Progenitor cell of endocrine pancreas (in vitro differentiated cells): Measurements from ENCODE around the gene ITSN2. TPM values are rescaled to one million over a fixed set of nuclear protein-coding genes. Genes with fewer than 3 reads are reported as not detected.

ENCODE experiments used
- DNase-seq: peaks from one replicate; pipeline ENCODE4 v3.0.0; 2021; ENCODE audit warnings: low spot score; ENCODE audit not compliant: unreplicated experiment
- H3K27ac Mint-ChIP-seq: 2 replicates; pipeline ENCODE4 v1.8.0; 2021; ENCODE audit warnings: mild to moderate bottlenecking, moderate library complexity, mixed read lengths
- H3K27me3 Mint-ChIP-seq: 2 replicates; pipeline ENCODE4 v1.8.0; 2021; ENCODE audit warnings: mixed read lengths
- H3K36me3 Mint-ChIP-seq: 2 replicates; pipeline ENCODE4 v1.8.0; 2022; ENCODE audit warnings: mixed read lengths; ENCODE audit not compliant: insufficient read depth
- H3K4me1 Mint-ChIP-seq: 2 replicates; pipeline ENCODE4 v1.8.0; 2021; ENCODE audit warnings: low read depth, mixed read lengths
- H3K4me3 Mint-ChIP-seq: 2 replicates; pipeline ENCODE4 v1.8.0; 2021; ENCODE audit warnings: low read depth, mild to moderate bottlenecking, moderate library complexity, mixed read lengths
- H3K9me3 Mint-ChIP-seq: 2 replicates; pipeline ENCODE4 v1.8.0; 2021; ENCODE audit warnings: low read depth, mixed read lengths
- total RNA-seq: library from RNA; stranded (reverse); gene quantifications from 2 replicates; pipeline ENCODE4 v1.2.1, GENCODE V29; 2021
- TF ChIP-seq, protein P1 (sequence below): fragments of 200-600 bp; sonication (generic); IDR thresholded peaks from one replicate; pipeline ENCODE4 v1.5.0; 2021; ENCODE audit warnings: antibody characterized with exemption, mild to moderate bottlenecking; ENCODE audit not compliant: unreplicated experiment

Gene ITSN2
- total RNA-seq, 1 donor from 2014 or later, result 26.7 TPM

DNA sequence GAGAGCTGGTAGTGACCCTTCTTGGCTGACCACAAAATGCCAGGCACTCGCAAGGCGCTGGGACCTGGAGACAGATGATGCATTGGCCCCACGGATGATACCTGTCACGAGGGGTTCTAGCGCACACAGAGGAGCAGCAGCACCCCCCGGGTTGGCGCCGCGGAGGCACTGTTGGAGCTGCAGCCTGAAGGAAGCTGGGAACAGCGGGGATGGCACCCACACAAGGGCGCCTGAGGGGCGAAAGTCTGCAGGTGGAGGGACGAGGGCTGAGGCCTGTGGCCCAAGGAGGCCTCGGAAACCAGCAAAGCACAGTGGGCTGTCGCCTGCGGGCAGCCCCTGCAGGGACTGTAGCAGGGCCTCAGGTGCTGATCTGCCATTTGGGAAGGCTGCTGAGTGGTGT lies 151.8 kb downstream of the ITSN2 start:
- no peaks in the 10 kb centered on the region for H3K4me1 Mint-ChIP-seq
- TF ChIP-seq, protein P1, sequence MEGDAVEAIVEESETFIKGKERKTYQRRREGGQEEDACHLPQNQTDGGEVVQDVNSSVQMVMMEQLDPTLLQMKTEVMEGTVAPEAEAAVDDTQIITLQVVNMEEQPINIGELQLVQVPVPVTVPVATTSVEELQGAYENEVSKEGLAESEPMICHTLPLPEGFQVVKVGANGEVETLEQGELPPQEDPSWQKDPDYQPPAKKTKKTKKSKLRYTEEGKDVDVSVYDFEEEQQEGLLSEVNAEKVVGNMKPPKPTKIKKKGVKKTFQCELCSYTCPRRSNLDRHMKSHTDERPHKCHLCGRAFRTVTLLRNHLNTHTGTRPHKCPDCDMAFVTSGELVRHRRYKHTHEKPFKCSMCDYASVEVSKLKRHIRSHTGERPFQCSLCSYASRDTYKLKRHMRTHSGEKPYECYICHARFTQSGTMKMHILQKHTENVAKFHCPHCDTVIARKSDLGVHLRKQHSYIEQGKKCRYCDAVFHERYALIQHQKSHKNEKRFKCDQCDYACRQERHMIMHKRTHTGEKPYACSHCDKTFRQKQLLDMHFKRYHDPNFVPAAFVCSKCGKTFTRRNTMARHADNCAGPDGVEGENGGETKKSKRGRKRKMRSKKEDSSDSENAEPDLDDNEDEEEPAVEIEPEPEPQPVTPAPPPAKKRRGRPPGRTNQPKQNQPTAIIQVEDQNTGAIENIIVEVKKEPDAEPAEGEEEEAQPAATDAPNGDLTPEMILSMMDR, result no peak
- no peak overlapping the region for H3K4me3 Mint-ChIP-seq
- H3K36me3 Mint-ChIP-seq, result peaks cover 22% of the 10 kb centered on the region
- no peaks in the 10 kb centered on the region for H3K9me3 Mint-ChIP-seq
- no peaks in the 10 kb centered on the region for H3K27me3 Mint-ChIP-seq
- H3K27ac Mint-ChIP-seq, result no peak overlapping the region
- DNase-seq, result no peak

DNA sequence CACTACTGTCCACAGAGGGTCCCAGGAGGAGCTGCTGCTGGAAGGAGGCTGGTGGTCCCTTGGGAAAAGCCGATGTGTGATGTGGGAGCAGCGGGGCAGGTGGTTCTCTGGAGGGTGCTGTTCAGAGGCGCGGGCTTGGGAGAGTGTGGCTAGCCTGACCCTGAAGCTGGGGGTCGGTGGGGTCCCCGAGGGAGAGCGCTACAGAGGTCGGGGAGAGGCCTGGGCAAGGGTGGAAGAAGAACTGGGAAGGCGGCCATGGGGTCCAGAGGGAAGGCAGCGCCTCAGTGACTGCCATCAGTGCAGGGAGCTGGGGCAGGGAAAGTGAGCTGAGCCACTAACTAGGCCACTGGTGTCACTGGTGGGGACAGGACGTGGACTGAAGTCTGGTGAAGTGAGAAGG lies 153.0 kb downstream of the ITSN2 start:
- no peak for DNase-seq
- H3K36me3 Mint-ChIP-seq, result peaks cover 22% of the 10 kb centered on the region
- H3K27me3 Mint-ChIP-seq, result no peaks in the 10 kb centered on the region
- H3K27ac Mint-ChIP-seq, result peak overlapping the region; percentile 26
- no peaks in the 10 kb centered on the region for H3K9me3 Mint-ChIP-seq
- TF ChIP-seq, protein P1, result no peak
- no peak overlapping the region for H3K4me3 Mint-ChIP-seq
- H3K4me1 Mint-ChIP-seq, result no peaks in the 10 kb centered on the region

DNA sequence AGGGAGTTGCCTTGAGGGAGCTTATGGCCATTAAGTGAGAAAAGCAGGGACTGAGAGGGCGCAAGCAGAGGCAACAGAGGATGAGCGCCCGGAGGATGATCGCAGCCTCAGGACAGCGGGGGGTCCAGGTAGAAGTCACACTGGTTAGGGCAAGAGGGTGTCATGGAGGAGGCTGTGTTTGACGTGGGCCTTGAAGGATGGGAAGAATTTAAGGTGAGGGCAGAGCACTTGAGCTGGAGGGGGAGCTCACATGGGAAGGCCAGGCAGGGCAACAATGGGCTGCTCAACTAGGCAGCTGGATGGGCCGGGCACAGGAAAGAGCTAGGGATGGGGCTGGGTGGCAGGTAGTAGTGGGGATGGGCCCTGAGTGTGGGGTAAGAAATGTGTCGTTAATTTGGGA lies 153.6 kb downstream of the ITSN2 start:
- Mint-ChIP-seq H3K9me3 (no peaks in the 10 kb centered on the region), H3K4me1 (no peaks in the 10 kb centered on the region), H3K27ac (peak overlapping the region; percentile 26), H3K27me3 (no peaks in the 10 kb centered on the region), H3K4me3 (no peak overlapping the region), H3K36me3 (peaks cover 19% of the 10 kb centered on the region)
- DNase-seq, result no peak
- TF ChIP-seq, protein P1, result no peak

DNA sequence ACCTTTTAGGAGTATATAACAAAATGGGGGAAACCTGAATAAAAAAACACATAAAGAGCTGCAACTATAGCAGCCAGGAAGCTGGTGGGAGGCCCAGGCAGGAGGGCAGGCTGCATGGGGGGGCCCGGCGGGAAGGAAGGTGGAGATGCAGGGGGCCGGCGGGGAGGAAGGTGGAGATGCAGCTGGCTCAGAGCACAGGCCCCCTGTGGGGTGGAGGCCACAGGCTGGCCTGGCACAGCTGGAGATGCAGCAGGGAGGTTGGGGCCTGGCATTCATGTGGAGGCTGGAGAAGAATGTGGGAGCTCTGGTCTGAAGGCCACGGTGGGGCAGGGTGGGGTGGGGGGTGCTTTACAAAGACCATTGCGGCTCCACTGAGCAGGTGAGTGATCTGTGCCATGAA lies 154.1 kb downstream of the ITSN2 start:
- H3K4me1 Mint-ChIP-seq, result no peaks in the 10 kb centered on the region
- H3K27ac Mint-ChIP-seq, result no peak overlapping the region
- TF ChIP-seq, protein P1, result no peak
- DNase-seq, result no peak
- H3K36me3 Mint-ChIP-seq, result peaks cover 17% of the 10 kb centered on the region
- no peaks in the 10 kb centered on the region for H3K27me3 Mint-ChIP-seq
- H3K9me3 Mint-ChIP-seq, result no peaks in the 10 kb centered on the region
- no peak overlapping the region for H3K4me3 Mint-ChIP-seq

DNA sequence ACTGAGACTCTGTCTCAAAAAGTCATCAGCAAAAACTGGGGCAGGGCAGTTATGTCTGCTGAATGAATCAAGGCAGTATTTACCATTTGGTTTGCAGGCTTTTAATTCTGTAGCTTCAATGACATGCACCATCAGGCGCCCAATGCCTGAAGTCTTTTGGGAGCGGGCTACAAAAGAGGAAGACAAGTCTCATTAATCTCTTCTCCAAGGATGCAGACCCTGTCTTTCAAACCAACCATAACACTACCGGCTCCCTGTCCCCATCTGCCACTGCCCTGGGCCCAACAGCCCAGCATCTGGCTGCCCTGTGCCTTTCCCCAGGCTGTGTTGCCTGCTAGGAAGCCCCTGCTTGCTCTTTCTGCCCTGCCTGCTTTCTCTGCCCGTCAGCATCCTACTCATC lies 155.2 kb downstream of the ITSN2 start:
- no peaks in the 10 kb centered on the region for H3K9me3 Mint-ChIP-seq
- H3K36me3 Mint-ChIP-seq, result peaks cover 15% of the 10 kb centered on the region
- no peak overlapping the region for H3K27ac Mint-ChIP-seq
- DNase-seq, result no peak
- no peak overlapping the region for H3K4me3 Mint-ChIP-seq
- H3K27me3 Mint-ChIP-seq, result peaks cover under 1% of the 10 kb centered on the region
- no peaks in the 10 kb centered on the region for H3K4me1 Mint-ChIP-seq
- TF ChIP-seq, protein P1, result no peak
